Measurements from ENCODE around the gene SLC25A34. TPM values are rescaled to one million over a fixed set of nuclear protein-coding genes. Genes with fewer than 3 reads are reported as not detected.

The SLC25A34 gene
- total RNA-seq, 1 experiment from 2014 or later, result 0.12 TPM

DNA sequence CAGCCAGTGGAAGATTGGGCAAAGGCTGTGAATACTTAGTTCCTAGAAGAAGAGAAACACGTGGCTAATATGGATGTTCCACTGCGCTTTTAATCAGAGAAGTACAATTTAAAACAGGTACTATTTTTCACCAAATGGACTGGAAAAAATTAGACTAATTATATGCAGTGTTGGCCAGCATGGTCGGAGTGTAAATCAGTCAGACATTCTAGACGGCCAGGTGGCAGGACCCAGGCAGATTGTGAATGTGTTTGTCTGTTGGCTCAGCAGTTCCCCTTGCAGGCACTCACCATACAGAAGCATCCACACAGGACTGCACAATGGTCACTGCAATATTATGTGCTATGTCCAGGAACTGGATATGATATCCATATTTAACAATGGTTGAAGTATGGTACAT is 23.9 kb upstream of the SLC25A34 start:
- DNase-seq (ENCODE audit: extremely low read depth, low read depth), result no peak

DNA sequence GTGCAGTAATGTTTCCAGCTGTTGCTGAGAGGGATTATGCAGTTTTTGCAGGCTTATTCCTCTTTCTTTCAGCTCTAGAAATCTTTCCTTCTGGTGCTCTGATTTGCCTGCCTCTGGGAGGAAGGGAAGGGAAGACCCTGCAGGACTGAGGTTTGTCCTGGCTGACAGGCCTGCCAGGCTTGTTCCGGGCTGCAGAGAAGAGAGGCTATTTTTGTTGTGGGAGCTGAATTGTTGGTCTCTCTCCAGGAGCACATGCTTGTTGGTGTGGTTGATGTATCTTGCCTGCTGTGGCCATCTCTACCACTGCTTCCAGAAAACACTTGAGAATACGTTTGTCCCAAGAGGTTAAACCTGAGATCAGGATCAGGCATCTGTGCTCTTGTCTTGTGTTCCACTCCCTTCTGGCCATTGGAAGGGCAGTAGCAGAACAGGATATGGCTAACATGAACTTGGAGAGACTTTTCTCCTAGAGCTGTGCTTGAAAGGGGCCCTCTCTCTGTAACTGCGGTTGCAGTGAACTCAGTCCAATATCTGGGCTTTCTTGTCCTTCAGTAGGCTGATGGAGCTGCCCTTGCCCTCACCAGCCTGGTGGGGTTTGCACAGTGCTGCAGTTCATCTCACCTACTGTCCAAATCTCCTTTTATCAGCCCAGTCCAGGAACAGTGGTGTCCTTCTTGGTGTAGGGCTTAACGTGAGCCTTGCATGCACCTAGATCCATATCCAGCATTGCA is 21.5 kb upstream of the SLC25A34 start:
- no peak for DNase-seq (ENCODE audit: extremely low read depth, low read depth)

DNA sequence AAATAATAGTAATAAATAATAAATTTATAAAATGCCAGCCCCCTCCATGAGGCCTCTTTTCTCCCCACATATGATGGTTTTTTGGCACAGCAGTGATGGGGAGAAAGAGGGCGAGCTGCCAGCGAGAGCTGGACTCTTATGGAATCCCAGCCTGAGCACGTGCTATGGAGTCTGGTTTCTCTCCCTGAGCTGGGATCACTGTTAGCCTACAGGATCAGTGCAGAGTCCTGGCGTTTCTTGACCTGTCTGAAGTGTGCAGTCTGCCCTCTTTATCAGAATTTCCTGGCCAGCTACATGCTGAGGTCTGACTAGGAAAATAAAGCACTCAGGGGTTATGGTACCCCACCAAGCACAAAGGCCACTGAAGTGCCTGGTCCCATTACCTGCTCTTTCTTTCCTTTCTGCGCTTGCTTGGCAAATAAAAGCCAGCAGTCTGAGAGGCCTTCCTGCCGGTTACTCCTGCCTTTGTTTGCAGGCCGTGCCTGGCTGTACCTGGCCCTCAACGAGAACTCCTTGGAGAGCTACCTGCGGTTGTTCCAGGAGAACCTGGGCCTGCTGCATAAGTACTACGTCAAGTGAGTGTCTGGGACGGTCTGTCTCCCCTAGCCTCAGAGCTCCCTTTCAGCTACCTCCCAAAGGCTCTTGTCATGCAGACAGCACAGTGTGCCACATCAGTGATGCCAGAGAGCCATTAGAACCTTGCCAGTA is 18.5 kb upstream of the SLC25A34 start:
- DNase-seq (ENCODE audit: extremely low read depth, low read depth), result no peak

GRCh38 chr1:15718199-15718601 is 17.9 kb upstream of the SLC25A34 start:
- DNase-seq (ENCODE audit: extremely low read depth, low read depth), result no peak

GRCh38 chr1:15719381-15720120 is 16.5 kb upstream of the SLC25A34 start:
- DNase-seq (ENCODE audit: extremely low read depth, low read depth), result no peak

DNA sequence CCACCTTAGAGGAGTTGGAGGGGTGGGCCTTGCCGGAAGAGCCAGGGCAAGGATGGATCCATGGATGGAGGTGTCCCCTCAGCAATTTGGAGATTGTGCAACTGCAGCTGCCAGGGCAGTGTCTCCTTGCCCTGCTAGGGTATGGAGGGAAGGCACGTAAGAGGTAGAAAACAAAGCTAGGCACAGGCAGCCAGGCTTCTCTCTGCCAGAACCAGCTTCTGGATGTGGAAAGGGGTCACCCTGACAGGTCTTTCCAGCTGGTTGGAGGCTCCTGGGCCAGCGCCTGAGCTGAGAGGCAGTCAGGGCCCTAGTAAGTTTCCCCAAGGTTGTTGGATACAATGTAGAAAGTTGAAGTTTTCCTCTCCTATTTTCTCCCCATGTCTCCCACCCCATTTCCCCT is 15.2 kb upstream of the SLC25A34 start:
- no peak for DNase-seq (ENCODE audit: extremely low read depth, low read depth)

GRCh38 chr1:15722411-15722810 is 13.6 kb upstream of the SLC25A34 start:
- DNase-seq (ENCODE audit: extremely low read depth, low read depth), result no peak

- DNase-seq (ENCODE audit: extremely low read depth, low read depth), result no peak
Measured at GRCh38 chr1:15722836-15723532, 13.1 kb upstream of the SLC25A34 start.

GRCh38 chr1:15723631-15724246 is 12.3 kb upstream of the SLC25A34 start:
- DNase-seq (ENCODE audit: extremely low read depth, low read depth), result no peak

GRCh38 chr1:15724949-15725880 is 10.8 kb upstream of the SLC25A34 start:
- no peak for DNase-seq (ENCODE audit: extremely low read depth, low read depth)

DNA sequence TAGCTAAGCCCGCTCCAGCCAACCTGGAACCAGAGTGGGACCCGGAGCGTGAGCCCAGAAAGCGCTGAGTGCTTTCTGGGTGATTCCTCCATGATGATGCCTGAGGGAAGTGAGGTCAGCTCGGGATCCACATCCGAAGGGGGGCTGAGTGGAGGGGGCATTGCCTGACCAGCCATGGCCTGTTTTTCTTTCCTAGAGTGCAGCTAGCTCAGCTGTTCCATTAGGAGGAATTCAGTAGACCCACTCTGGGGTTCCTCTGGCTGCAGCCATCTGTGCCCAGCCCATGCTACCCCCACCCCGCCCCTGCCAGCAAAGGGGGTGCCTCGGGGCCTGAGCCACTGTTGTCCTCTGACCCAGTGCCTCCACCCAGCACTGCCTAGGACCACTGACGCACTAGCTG is 9.6 kb upstream of the SLC25A34 start:
- no peak for DNase-seq (ENCODE audit: extremely low read depth, low read depth)

DNA sequence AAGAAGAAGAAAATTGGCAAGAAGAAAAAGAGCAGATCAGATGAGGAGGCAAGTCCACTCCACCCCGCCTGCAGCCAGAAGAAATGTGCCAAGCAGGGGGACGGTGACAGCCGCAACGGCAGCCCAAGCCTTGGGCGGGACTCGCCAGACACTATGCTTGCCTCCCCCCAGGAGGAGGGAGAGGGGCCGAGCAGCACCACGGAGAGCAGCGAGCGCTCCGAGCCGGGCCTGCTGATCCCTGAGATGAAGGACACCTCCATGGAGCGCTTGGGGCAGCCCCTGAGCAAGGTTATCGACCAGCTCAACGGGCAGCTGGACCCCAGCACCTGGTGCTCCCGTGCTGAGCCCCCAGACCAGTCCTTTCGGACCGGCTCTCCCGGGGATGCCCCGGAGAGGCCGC is 9.0 kb upstream of the SLC25A34 start:
- DNase-seq (ENCODE audit: extremely low read depth, low read depth), result no peak

GRCh38 chr1:15727424-15727823 is 8.6 kb upstream of the SLC25A34 start:
- DNase-seq (ENCODE audit: extremely low read depth, low read depth), result no peak

GRCh38 chr1:15727866-15728534 is 8.1 kb upstream of the SLC25A34 start:
- no peak for DNase-seq (ENCODE audit: extremely low read depth, low read depth)

- DNase-seq (ENCODE audit: extremely low read depth, low read depth), result no peak
Measured at GRCh38 chr1:15728937-15729657, 7.0 kb upstream of the SLC25A34 start.

GRCh38 chr1:15730423-15730822 is 5.6 kb upstream of the SLC25A34 start:
- no peak for DNase-seq (ENCODE audit: extremely low read depth, low read depth)

DNA sequence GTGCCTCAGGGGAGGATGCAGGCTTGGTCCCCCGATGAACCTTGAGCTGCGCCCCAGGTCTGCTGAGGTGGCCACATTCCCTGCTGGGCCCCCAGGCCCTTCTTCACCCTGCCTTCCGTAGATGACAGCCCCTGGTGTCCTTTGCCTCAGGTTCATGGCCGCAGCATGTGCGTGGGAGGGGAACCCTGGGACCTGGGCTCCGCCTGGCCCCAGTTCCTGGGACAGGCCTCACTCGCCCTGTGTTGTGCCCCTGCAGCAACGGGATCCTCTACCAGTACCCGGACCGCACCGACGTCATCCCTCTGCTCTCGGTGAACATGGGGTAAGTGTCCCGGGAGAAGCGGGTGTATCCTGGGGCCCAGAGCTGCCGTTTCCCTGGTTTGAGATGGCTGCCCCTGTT is 5.1 kb upstream of the SLC25A34 start:
- DNase-seq (ENCODE audit: extremely low read depth, low read depth), result no peak

Data from NCI-H460 (cell line).